Suprapubic skin (tissue), 4 donors: ENCODE data around the gene RNF223. TPM values are rescaled to one million over a fixed set of nuclear protein-coding genes. Genes with fewer than 3 reads are reported as not detected.

ENCODE experiments used
- DNase-seq, 2 donors: peaks; one replicate each; pipeline ENCODE4 v3.0.0-alpha.2; 2019; ENCODE audit warnings: low spot score in 2 of 2
- H3K27ac ChIP-seq: fragments of 200-600 bp; sonication (generic); one replicate; pipeline ENCODE4 v1.5.1; 2019
- H3K27me3 ChIP-seq: fragments of 200-600 bp; sonication (generic); one replicate; pipeline ENCODE4 v1.5.1; 2019
- H3K36me3 ChIP-seq: fragments of 200-600 bp; sonication (generic); one replicate; pipeline ENCODE4 v1.5.1; 2019
- H3K4me1 ChIP-seq: fragments of 200-600 bp; sonication (generic); one replicate; pipeline ENCODE4 v1.5.1; 2019
- H3K4me3 ChIP-seq: fragments of 200-600 bp; sonication (generic); one replicate; pipeline ENCODE4 v1.5.1; 2019; ENCODE audit warnings: mild to moderate bottlenecking
- H3K9me3 ChIP-seq: fragments of 200-600 bp; sonication (generic); one replicate; pipeline ENCODE4 v1.5.1; 2019
- EP300 ChIP-seq: sonication (generic); formaldehyde crosslinking; IDR thresholded peaks from one replicate; pipeline ENCODE4 v1.6.1; 2017; ENCODE audit warnings: antibody characterized with exemption
- POLR2A ChIP-seq, 2 donors: fragments of 450-650 bp; IDR thresholded peaks; one replicate each; pipeline ENCODE4 v1.6.1; 2017; ENCODE audit warnings: antibody characterized with exemption in 2 of 2, mild to moderate bottlenecking in 2 of 2, moderate library complexity in 2 of 2
- POLR2AphosphoS5 ChIP-seq, 3 donors: sonication (generic); formaldehyde crosslinking; IDR thresholded peaks; one replicate each; pipeline ENCODE4 v1.6.1; 2017; ENCODE audit warnings: antibody characterized with exemption in 3 of 3
- WGBS: methylation state at CpG from one replicate; pipeline ENCODE4 v1.1.5; 2018; 5-methylcytosine and 5-hydroxymethylcytosine counted together
- total RNA-seq, 4 donors: library from RNA; depleted of rRNA; stranded (reverse); fragments of >200 nt; gene quantifications; one replicate each; pipeline ENCODE4 v1.1.0, GENCODE V29; 2016
- TF ChIP-seq, protein P1 (sequence below), 2 donors: fragments of 200-600 bp in 1 of 2; fragments of 450-650 bp in 1 of 2; sonication (generic) in 1 of 2; IDR thresholded peaks; one replicate each; pipeline ENCODE4 v1.5.1; 2016 to 2019; ENCODE audit warnings: antibody characterized with exemption in 2 of 2, mild to moderate bottlenecking in 1 of 2, moderate library complexity in 1 of 2

The RNF223 gene
- total RNA-seq, 4 donors from 2014 or later, result 1.8 to 4.9 (median 4.8) TPM

DNA sequence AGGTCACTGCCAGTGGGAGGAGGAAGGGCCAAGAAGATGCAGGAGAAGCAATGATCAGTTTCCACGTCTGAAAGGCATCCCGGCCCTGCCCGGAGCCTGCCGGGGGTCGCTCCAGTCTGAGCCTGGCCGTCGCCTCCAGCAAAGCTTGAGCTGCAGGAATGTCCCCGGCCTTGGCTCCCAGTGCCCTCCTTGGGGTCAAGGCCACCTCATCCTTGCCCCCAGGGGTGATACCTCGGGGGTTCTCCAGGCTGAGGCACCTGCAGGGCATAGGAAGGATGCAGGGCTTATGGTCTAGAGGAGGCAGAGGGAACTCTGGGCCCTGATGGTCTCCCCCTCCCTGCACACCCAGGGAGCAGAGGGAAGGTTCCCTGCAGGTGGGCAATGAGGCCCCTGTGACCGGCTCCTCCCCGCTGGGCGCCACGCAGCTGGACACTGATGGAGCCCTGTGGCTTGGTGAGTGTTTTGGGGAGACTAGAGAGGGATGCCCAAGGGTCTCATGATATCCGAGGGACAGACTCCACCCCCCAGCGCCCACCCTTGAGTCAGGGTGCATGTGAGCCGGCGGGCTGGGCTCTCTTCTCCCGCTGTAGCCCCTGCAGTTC is 19.9 kb downstream of the RNF223 start:
- H3K4me1 ChIP-seq, result peaks cover 16% of the 10 kb centered on the region
- no peak overlapping the region for H3K4me3 ChIP-seq
- DNase-seq, result no peak
- peaks cover 30% of the 10 kb centered on the region for H3K27me3 ChIP-seq
- TF ChIP-seq POLR2A (IDR thresholded peaks at IDR 0.05) (no peak), POLR2AphosphoS5 (IDR thresholded peaks at IDR 0.05) (no peak), EP300 (no peak)
- TF ChIP-seq, protein P1, sequence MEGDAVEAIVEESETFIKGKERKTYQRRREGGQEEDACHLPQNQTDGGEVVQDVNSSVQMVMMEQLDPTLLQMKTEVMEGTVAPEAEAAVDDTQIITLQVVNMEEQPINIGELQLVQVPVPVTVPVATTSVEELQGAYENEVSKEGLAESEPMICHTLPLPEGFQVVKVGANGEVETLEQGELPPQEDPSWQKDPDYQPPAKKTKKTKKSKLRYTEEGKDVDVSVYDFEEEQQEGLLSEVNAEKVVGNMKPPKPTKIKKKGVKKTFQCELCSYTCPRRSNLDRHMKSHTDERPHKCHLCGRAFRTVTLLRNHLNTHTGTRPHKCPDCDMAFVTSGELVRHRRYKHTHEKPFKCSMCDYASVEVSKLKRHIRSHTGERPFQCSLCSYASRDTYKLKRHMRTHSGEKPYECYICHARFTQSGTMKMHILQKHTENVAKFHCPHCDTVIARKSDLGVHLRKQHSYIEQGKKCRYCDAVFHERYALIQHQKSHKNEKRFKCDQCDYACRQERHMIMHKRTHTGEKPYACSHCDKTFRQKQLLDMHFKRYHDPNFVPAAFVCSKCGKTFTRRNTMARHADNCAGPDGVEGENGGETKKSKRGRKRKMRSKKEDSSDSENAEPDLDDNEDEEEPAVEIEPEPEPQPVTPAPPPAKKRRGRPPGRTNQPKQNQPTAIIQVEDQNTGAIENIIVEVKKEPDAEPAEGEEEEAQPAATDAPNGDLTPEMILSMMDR (IDR thresholded peaks at IDR 0.05), result no peak
- H3K27ac ChIP-seq, result no peak overlapping the region
- WGBS, result 87% methylated on average over 3 of the region's 18 CpGs
- H3K9me3 ChIP-seq, result no peaks in the 10 kb centered on the region
- H3K36me3 ChIP-seq, result peaks cover 54% of the 10 kb centered on the region

DNA sequence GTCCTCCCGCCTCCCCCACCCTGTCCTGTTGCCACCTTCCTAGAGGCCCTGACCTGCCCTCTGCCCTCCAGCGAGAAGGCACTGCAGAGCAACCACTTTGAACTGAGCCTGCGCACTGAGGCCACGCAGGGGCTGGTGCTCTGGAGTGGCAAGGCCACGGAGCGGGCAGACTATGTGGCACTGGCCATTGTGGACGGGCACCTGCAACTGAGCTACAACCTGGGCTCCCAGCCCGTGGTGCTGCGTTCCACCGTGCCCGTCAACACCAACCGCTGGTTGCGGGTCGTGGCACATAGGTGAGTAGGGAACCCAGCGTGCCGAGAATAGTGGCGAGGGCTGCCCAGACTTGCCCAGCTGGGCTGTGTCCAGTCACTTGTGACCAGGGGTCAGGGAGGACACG is 20.4 kb downstream of the RNF223 start:
- peaks cover 56% of the 10 kb centered on the region for H3K36me3 ChIP-seq

DNA sequence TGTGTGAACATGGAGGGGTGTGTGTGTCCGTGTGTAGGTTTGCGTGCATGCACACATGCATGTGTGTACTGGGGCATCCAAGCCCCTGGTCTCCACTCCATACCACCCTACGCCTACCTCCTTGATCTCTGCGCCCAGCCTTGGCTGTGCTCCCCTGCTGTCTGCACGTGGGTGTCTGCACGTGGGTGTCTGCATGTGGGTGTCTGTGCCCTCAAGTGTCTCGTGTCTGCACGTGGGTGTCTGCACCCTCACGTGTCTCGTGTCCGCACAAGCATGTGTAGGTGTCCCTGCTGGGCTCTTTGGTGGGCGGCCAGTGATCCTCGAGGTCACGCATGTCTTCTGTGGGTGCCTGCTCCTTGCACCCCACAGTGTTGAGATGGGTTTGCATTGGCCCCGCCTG is 21.1 kb downstream of the RNF223 start:
- Histone ChIP-seq H3K36me3 (peaks cover 56% of the 10 kb centered on the region), H3K27me3 (peaks cover 18% of the 10 kb centered on the region), H3K9me3 (no peaks in the 10 kb centered on the region), H3K27ac (no peak overlapping the region), H3K4me3 (no peak overlapping the region), H3K4me1 (peaks cover 4% of the 10 kb centered on the region)
- 87% methylated on average over 10 of the region's 15 CpGs for WGBS
- TF ChIP-seq POLR2AphosphoS5 (IDR thresholded peaks at IDR 0.05) (no peak), EP300 (no peak), POLR2A (IDR thresholded peaks at IDR 0.05) (no peak)
- TF ChIP-seq, protein P1 (IDR thresholded peaks at IDR 0.05), result no peak
- no peak for DNase-seq

More for the DNA sequence above, 20.4 kb downstream of the RNF223 start:
- H3K27me3 ChIP-seq, result peaks cover 25% of the 10 kb centered on the region
- no peak overlapping the region for H3K27ac ChIP-seq
- H3K4me3 ChIP-seq, result no peak overlapping the region
- DNase-seq, result no peak
- no peaks in the 10 kb centered on the region for H3K9me3 ChIP-seq
- WGBS, result 94% methylated on average over 14 of the region's 18 CpGs
- H3K4me1 ChIP-seq, result peaks cover 10% of the 10 kb centered on the region
- no peak for TF ChIP-seq POLR2AphosphoS5 (IDR thresholded peaks at IDR 0.05)
- no peak for TF ChIP-seq POLR2A (IDR thresholded peaks at IDR 0.05)
- TF ChIP-seq, protein P1 (IDR thresholded peaks at IDR 0.05), result no peak
- TF ChIP-seq EP300, result no peak

DNA sequence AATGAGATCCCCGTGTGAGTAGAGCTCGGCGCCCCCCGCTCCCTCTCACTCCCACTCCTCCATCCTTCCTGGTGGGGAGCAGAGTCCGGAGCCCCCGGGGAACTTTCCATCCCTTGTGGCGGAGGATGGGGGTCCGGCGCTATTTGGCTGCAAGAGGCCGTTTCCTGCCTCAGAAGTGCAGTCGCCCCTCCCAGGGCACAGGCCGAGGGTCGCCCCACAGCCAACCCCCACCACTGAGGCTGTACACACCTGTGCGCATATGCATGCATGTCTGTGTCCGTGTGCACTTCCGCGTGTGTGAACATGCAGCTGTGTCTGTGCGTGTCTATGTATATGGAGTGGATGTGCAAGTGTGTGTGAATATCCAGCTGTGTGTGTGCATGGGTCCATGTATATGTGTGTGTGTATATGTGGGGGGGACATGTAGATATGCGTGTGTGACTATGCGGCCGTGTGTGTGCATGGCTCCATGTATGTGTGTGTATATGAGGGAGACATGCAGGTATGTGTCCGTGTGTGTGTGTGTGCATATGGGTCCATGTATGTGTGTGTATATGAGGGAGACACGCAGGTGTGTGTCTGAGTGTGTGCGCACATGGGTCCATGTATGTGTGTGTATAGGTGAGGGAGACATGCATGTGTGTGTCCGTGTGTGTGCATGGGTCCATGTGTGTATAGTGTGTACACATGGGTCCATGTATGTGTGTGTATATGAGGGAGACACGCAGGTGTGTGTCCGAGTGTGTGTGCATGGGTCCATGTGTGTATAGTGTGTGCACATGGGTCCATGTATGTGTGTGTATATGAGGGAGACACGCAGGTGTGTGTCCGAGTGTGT is 21.9 kb downstream of the RNF223 start:
- Histone ChIP-seq H3K9me3 (no peaks in the 10 kb centered on the region), H3K36me3 (peaks cover 64% of the 10 kb centered on the region), H3K4me3 (no peak overlapping the region), H3K27ac (no peak overlapping the region), H3K27me3 (peaks cover 10% of the 10 kb centered on the region), H3K4me1 (peaks cover 3% of the 10 kb centered on the region)
- no peak for TF ChIP-seq EP300
- no peak for TF ChIP-seq POLR2AphosphoS5 (IDR thresholded peaks at IDR 0.05)
- no peak for TF ChIP-seq POLR2A (IDR thresholded peaks at IDR 0.05)
- TF ChIP-seq, protein P1 (IDR thresholded peaks at IDR 0.05), result no peak
- 95% methylated on average over 29 of the region's 29 CpGs for WGBS
- no peak for DNase-seq

DNA sequence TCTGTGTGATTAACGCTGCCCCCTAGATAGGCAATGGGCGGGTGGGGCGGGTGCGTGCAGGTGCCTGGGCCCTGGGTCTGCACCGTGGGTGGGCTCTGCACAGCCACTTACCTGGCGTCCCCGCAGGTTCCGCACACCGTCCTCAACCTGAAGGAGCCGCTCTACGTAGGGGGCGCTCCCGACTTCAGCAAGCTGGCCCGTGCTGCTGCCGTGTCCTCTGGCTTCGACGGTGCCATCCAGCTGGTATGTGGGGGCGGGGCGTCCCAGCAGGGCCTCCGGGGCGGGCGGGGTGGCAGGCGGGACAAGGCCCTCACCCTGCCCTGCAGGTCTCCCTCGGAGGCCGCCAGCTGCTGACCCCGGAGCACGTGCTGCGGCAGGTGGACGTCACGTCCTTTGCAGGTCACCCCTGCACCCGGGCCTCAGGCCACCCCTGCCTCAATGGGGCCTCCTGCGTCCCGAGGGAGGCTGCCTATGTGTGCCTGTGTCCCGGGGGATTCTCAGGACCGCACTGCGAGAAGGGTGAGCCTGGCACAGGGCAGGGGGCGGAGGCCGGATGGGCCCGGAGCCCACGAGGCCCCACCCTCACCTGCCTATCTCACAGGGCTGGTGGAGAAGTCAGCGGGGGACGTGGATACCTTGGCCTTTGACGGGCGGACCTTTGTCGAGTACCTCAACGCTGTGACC is 22.8 kb downstream of the RNF223 start:
- 76% methylated on average over 27 of the region's 46 CpGs for WGBS
- H3K4me3 ChIP-seq, result no peak overlapping the region
- peaks cover 73% of the 10 kb centered on the region for H3K36me3 ChIP-seq
- no peak for TF ChIP-seq POLR2AphosphoS5 (IDR thresholded peaks at IDR 0.05)
- TF ChIP-seq EP300, result no peak
- TF ChIP-seq POLR2A (IDR thresholded peaks at IDR 0.05), result no peak
- TF ChIP-seq, protein P1 (IDR thresholded peaks at IDR 0.05), result no peak
- no peak overlapping the region for H3K27ac ChIP-seq
- DNase-seq, result no peak
- peaks cover under 1% of the 10 kb centered on the region for H3K27me3 ChIP-seq
- no peaks in the 10 kb centered on the region for H3K9me3 ChIP-seq
- H3K4me1 ChIP-seq, result peaks cover 3% of the 10 kb centered on the region
